GOT3 (cell line): ENCODE results near the gene SCML1.

Experiments used
- DNase-seq: peaks from one replicate; lab custom pipeline; 2025; ENCODE audit warnings: mixed read lengths; lab: John Stamatoyannopoulos, UW

The SCML1 gene

DNA sequence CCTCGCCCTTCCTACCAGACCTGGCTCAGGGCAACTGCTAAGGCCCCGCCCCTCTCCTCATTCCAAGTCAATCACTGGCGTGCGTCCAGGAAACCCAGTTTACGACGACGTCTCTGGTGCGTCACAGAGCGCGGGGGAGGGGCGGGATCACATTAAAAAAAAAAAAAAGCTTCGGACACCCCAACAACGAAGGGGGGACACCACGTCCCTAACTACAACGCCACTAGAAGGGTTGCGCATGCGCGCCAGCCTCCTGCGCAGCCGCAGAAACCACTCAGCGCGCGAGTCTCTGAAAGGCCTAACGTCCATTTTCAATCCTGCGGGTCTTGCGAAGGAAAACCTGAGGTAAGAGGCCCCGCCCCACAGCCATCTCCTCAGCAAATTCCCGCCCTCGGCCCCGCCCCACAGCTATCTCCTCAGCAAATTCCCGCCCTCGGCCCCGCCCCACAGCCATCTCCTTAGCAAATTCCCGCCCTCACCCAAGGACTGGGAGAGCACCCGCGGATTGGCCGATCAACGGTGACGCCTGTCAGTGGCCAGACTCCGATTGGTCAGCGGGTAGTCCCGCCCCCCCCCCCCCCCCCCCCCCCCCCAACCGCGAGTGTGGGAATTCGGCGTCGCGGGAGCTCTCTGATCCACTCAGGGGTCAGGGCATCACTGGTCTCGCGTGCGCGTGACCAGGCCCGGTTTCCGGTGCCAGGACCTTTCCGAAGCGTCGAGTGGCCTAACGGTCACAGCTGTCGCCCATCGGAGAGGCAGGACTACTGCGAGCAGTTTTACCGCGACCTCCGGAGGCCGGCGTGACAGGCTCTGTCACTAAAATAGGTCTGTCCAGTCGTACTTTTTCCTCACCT, at the start of gene SCML1:
Gene SCML1 (plus strand): TSS at position 638 of the 854 bp plus-strand sequence. CDS start 6,694 bp downstream, outside the sequence.
- DNase-seq: peak; percentile 90

DNA sequence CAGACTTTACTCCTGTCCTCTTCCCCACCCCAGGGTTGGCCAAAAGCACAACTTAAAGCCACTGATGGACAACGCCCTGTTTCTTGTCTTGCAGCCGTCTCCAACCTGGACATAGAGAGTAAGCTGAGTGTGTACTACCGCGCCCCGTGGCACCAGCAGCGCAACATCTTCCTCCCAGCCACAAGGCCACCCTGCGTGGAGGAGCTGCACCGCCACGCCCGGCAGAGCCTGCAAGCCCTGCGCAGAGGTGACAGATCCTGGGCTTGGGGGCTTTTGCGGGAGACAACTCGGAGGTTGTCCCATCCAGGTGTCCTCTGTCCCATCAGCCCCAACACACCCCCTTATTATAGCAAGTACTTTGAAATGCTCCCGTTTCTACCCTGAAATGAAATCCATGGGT, 49.6 kb upstream of the SCML1 start:
- no peak for DNase-seq

DNA sequence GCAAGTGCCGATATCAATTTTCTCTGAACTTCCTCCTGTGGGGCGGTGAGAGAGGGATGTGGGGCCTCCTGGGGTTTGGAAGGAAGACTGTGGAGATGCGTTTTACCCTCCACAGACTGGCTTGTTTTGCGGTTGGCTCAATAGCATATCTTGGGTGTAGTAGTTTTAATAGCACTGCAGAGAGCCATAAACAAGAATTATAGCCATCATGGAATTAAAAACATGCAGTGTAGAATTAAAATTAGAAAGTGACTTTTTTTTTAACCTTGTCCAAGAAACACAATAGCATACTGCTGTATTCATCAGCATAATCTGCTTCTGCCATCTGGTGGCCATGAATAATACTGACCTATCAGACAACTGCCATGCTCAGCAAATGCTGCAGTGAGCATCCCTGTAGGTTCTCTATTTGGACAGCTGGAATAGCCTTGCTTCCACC, 47.3 kb upstream of the SCML1 start:
- no peak for DNase-seq

- no peak for DNase-seq
These were observed 44.5 kb upstream of the SCML1 start for GRCh38 chrX:17692709-17693346.

- DNase-seq: no peak
These were observed 40.1 kb upstream of the SCML1 start for GRCh38 chrX:17697191-17697590.

DNA sequence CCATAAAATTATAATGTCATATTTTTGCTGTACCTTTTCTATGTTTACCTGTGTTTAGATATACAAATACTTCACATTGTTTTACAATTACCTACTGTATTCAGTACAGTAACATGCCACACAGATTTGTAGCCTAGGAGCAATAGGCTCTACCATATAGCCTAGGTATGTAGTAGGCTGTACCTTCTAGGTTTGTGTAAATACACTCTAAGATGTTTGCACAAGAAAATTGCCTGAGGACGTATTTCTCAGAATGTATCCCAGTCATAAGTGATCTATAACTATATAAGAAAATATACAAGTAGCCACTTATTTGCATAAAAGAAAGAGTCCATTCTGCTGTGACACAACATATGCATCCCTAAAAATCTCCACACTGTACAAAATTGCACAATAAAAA, 36.3 kb upstream of the SCML1 start:
- DNase-seq: no peak

DNA sequence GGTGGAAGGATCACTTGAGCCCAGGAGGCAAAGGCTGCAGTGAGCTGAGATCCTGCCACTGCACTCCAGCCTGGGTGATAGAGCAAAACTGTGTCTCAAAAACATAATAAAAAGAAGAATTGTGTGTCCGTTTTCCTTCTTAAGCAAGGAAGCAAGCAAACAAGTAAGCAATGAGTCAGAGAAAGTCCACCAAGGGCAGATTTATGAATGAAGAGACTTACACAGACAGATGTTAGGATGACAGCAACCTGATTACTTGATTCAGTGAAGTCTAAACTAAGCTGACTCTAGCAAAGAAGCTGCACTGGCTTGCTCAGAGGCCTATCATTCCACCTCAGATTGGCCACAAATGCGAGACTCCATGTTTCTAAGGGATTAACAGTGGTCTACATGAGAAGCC, 34.1 kb upstream of the SCML1 start:
- no peak for DNase-seq

DNA sequence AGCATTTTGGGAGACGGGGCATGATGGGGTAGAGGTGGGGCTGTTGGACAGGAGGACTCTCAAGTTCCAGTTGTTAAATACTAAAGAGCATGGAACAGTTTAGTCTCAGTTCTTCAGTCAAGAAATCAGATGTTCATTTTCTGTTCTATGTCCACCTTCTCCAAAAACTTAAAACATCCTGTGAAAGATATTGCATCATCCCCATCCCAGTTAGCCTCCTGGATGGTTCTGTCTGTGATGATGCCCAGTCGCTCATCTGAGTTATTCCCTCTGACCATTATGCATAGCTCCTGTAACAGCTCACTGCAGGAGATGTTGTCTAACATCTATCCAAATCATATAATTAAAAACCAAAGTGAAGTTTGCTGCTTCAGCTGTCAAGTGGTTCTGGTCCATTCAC, 32.1 kb upstream of the SCML1 start:
- no peak for DNase-seq

GRCh38 chrX:17706676-17707075, 30.6 kb upstream of the SCML1 start:
- DNase-seq: no peak

- DNase-seq: no peak
These were observed 29.6 kb upstream of the SCML1 start for GRCh38 chrX:17707731-17708130.

DNA sequence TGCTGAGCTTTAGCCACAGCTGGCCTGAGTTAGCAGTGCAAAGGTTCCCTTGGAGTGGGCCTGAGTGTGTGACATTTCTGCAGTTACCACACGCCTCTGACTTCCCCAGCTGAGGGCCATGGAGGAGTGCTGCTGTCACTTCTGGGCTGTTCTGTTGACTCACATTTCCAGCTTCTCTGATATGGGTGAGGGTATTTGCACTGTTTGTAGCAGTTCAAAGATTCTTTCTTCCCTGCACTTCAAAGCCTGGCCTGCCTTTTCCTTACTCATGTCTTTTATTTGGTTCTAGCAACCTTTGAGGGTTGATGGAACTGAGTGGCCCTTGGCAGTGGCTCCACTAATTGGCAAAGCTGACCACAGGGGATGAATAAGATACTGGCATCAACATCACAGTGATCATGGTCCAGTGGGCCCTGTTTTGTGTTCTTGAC, 26.4 kb upstream of the SCML1 start:
- no peak for DNase-seq

- no peak for DNase-seq
These were observed 24.0 kb upstream of the SCML1 start for GRCh38 chrX:17713288-17713687.

DNA sequence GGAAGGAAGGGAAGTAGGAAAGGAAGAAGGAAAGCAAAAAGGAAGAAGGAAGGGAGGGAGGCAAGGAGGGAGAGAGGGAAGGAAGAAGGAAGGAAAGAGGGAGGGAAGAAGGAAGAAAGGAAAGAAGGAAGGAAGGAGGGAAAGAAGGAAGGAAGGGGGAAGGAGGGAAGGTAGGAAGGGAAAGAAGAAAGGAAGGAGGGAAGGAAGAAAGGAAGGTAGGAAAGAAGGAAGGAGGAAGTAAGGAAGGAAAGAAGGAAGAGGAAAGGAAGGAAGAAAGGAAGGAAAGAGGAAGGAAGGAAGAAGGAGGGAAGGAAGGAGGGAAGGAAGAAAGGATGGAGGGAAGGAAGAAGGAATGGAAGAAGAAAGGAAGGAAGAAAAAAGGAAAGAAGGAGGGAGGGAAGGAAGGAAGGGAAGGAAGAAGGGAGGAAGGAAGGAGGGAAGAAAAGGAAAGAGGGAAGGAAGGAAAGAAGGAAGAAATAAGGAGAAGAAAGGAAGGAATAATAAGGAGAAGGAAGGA, 18.6 kb upstream of the SCML1 start:
- DNase-seq: no peak

DNA sequence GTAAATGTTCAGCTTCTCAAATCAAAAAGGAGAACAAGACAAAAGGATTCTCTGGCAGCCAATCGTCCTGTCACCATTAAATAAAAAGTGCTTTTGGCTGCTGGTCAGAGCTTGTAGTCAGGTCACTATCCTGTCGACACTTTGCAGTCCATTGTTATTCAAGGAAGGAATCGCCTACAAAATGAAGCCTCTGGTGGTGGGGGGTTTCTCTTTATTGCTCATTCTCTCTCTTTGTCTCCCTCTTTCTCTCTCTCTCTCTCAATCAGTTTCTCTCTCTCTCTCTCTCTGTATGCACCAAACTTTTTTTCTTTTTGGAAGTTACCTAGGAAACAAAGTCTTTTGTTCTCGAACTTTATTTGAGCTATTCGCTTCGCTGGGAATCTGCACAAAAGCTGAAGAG, 17.6 kb upstream of the SCML1 start:
- DNase-seq: no peak

- no peak for DNase-seq
These were observed 15.6 kb upstream of the SCML1 start for GRCh38 chrX:17721715-17722114.

- DNase-seq: no peak
These were observed 12.1 kb upstream of the SCML1 start for GRCh38 chrX:17725181-17725580.

DNA sequence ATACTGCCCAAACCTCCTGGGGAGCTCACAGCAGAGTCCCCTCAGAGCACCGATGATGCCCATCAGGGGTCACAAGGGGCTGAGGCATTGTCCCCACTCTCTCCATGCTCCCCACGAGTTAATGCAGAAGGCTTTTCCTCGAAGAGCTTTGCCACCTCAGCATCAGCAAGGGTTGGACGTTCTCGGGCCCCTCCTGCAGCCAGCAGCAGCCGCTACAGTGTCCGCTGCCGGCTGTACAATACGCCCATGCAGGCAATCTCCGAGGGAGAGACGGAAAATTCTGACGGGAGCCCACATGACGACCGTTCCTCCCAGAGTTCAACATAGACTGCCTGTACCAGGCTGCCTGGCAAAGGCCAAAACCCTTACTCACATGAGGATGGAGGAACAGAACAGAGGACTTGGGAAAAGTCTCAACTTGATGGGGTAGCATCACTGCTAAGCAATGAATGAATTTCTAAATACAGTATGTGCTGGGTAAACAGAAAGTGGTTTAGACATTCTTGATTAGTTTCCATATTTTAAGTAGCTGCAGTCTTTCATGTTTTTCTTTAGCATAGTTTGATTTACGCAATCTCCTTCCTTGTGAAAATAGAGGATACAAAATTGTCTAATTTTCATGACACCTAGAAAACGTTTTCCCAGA, 5.0 kb upstream of the SCML1 start:
- no peak for DNase-seq

DNA sequence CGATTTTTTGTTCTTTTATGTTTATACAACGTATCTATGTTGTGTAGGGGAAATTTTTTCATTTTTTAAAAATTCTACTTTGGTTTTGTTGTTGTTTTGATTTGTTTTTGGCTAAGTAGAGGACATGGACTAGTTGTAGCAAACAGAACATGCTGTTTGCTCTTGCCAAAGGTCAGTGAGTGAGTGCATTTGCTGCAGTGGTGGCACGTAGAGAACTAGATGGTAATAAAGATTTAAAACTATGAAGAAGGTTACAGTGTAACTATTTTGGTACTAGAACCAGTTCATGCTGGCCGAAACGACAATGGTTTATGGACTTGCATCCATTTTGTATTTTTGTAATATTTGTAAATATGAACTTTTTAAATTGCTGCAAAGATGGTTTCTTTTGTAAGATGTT, 1.9 kb upstream of the SCML1 start:
- no peak for DNase-seq

DNA sequence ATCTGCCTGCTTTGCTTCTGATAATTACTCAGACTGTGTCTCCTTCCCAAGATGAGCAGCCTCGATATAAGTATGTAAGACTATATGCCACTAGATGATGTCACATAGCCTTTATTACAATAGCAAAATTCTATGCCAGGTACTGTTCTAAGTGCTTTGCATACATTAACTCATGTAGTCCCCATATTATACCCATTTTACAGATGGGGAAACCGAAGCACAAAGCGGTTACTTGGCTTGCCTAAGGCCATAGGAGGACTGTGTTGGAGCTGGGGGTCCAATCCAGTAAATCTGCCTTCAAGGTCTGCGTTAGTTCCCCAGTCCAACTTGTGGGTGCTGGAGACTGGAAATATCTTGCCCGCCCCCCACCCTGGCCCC, 826 bp upstream of the SCML1 start:
- no peak for DNase-seq

GRCh38 chrX:17737710-17737985, 355 bp downstream of the SCML1 start:
- DNase-seq: no peak

DNA sequence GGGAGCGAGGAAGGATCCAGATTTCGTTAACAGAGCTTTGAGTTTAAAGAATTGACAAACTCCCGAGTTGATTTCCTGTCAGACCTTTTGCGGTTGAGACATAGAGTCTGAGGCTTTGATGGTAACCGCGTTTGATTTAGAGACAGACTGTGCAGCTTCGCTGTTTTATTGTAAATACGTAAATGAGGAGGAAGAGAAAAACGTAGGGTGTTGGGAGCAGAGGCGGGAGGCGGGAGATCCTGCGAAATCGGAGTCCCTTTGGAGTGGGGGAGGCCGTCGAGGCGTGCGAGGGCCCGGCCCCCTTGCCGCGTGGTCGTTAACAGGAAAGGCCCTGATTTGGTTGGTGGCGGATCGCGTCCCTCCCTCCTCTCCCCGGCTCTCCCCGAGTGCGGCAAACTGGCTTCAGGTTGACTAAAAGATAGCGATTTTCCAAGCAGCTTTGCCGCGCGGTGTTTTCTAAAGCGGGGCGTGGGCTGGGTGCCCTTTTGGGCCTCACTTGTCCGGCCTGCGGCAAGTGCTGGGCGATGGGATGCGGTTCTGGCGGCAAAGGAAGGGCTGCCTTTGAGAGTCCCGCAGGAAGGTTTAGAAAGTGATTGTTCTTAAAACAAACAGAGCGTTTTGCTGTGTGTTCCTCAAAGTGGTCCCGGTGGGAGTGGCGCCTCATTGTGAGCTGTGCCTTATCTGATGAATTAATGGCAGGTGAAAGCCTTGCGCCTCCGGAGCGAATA, 857 bp downstream of the SCML1 start:
- no peak for DNase-seq
